Femur (tissue), 1 donor: ENCODE measurements around the gene FBXO36.
"Not testable (repeated sequence)": the region's sequence is repeated elsewhere in the genome, so short reads cannot be mapped to it uniquely, and the experiment has no call there.

ENCODE experiments used
- DNase-seq: peaks from one replicate; pipeline ENCODE4 v3.0.0-alpha.2; 2017

The FBXO36 gene

GRCh38 chr2:229922449-229923386, at the start of gene FBXO36:
Gene FBXO36 (plus strand): TSS chr2:229922503. CDS start chr2:229922514, 11 bp downstream.
- DNase-seq: no peak

- no peak for DNase-seq
These were observed 49.2 kb upstream of the FBXO36 start for GRCh38 chr2:229873123-229873581.

- no peak for DNase-seq
These were observed 47.7 kb upstream of the FBXO36 start for GRCh38 chr2:229874647-229875046.

GRCh38 chr2:229875549-229875948, 46.8 kb upstream of the FBXO36 start:
- DNase-seq: no peak

GRCh38 chr2:229879191-229879950, 42.9 kb upstream of the FBXO36 start:
- no peak for DNase-seq

GRCh38 chr2:229880892-229881586, 41.3 kb upstream of the FBXO36 start:
- no peak for DNase-seq

GRCh38 chr2:229882583-229882982, 39.7 kb upstream of the FBXO36 start:
- DNase-seq: no peak

- DNase-seq: no peak
These were observed 37.3 kb upstream of the FBXO36 start for GRCh38 chr2:229884775-229885699.

- no peak for DNase-seq
These were observed 34.9 kb upstream of the FBXO36 start for GRCh38 chr2:229887441-229887840.

- DNase-seq: no peak
These were observed 34.3 kb upstream of the FBXO36 start for GRCh38 chr2:229888031-229888430.

GRCh38 chr2:229889023-229889422, 33.3 kb upstream of the FBXO36 start:
- no peak for DNase-seq

GRCh38 chr2:229896857-229897256, 25.4 kb upstream of the FBXO36 start:
- no peak for DNase-seq

GRCh38 chr2:229899604-229900003, 22.7 kb upstream of the FBXO36 start:
- no peak for DNase-seq

GRCh38 chr2:229900012-229900411, 22.3 kb upstream of the FBXO36 start:
- DNase-seq: no peak

- not testable (repeated sequence) for DNase-seq
These were observed 21.8 kb upstream of the FBXO36 start for GRCh38 chr2:229900514-229900913.

GRCh38 chr2:229901819-229902218, 20.5 kb upstream of the FBXO36 start:
- no peak for DNase-seq

- no peak for DNase-seq
These were observed 19.3 kb upstream of the FBXO36 start for GRCh38 chr2:229903037-229903436.

- DNase-seq: no peak
These were observed 16.7 kb upstream of the FBXO36 start for GRCh38 chr2:229905601-229906000.

GRCh38 chr2:229909090-229909489, 13.2 kb upstream of the FBXO36 start:
- no peak for DNase-seq

GRCh38 chr2:229910147-229910831, 12.0 kb upstream of the FBXO36 start:
- DNase-seq: no peak

GRCh38 chr2:229910832-229911412, 11.4 kb upstream of the FBXO36 start:
- no peak for DNase-seq
